ENCODE data around the gene SRRM2.

GRCh38 chr16:2783581-2784357 lies 31.3 kb downstream of the SRRM2 start:
- TF ChIP-seq CTCF (IDR thresholded peaks at IDR 0.05; ENCODE audit: insufficient read depth, low read depth, low read length) (no peak), EZH2 (IDR thresholded peaks at IDR 0.05; ENCODE audit: insufficient read depth, low read length) (no peak)
